ENCODE data around the gene OR4D2.
"Not testable (repeated sequence)": the region's sequence is repeated elsewhere in the genome, so short reads cannot be mapped to it uniquely, and the experiment has no call there.

OR4D2 gene

GRCh38 chr17:58166682-58167081 is at the start of gene OR4D2:
OR4D2 (plus strand) TSS chr17:58166982; CDS start chr17:58169656, 2,674 bp downstream.
- H3K9me3 ChIP-seq (ENCODE audit: control insufficient read depth, insufficient read depth, low read length) = no peaks in the 10 kb centered on the region
- no peak within 1 kb of the TSS for H3K9ac ChIP-seq (ENCODE audit: low read depth, low read length)
- no peaks in the 10 kb centered on the region for H3K4me1 ChIP-seq (ENCODE audit: control insufficient read depth, insufficient read depth, low read length)
- H3K27ac ChIP-seq (ENCODE audit: low read depth, low read length) = no peak within 1 kb of the TSS
- H3K36me3 ChIP-seq (ENCODE audit: control insufficient read depth, insufficient read depth, low read length) = no peaks in the 10 kb centered on the region
- no peak within 1 kb of the TSS for H3K4me3 ChIP-seq (ENCODE audit: low read depth, low read length)
- peaks cover 8% of the 10 kb centered on the region for H3K27me3 ChIP-seq (ENCODE audit: control insufficient read depth, insufficient read depth, low read length)

GRCh38 chr17:58117382-58117781 is 49.4 kb upstream of the OR4D2 start:
- H3K4me1 ChIP-seq (ENCODE audit: control insufficient read depth, insufficient read depth, low read length) = no peaks in the 10 kb centered on the region
- H3K4me3 ChIP-seq (ENCODE audit: low read depth, low read length) = no peak overlapping the region
- no peaks in the 10 kb centered on the region for H3K9me3 ChIP-seq (ENCODE audit: control insufficient read depth, insufficient read depth, low read length)
- peaks cover 2% of the 10 kb centered on the region; the same call in 1 of the 2 replicates for H3K27me3 ChIP-seq (ENCODE audit: control insufficient read depth, insufficient read depth, low read length)
- H3K36me3 ChIP-seq (ENCODE audit: control insufficient read depth, insufficient read depth, low read length) = no peaks in the 10 kb centered on the region
- no peak overlapping the region for H3K27ac ChIP-seq (ENCODE audit: low read depth, low read length)
- H3K9ac ChIP-seq (ENCODE audit: low read depth, low read length) = no peak overlapping the region

DNA sequence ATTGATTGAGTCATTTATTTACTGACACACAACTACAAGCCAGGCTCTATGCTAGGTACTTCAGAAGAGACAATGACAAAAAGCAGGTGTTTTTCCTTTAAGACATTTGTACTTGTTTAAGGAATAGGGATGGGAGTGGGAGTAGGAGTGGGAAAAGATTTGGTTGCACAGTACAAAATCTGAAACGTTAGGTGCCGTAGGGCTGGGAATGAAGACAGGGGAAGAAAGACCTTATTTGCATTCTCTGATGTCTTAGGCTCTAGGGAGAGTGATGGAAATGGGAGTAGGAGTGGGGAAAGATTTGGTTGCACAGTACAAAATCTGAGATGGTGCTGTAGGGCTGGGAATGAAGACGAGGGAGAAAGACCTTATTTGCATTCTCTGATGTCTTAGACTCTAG is 47.3 kb upstream of the OR4D2 start:
- no peaks in the 10 kb centered on the region for H3K4me1 ChIP-seq (ENCODE audit: control insufficient read depth, insufficient read depth, low read length)
- no peaks in the 10 kb centered on the region for H3K9me3 ChIP-seq (ENCODE audit: control insufficient read depth, insufficient read depth, low read length)
- H3K27me3 ChIP-seq (ENCODE audit: control insufficient read depth, insufficient read depth, low read length) = peaks cover 2% of the 10 kb centered on the region; the same call in 1 of the 2 replicates
- no peak overlapping the region for H3K4me3 ChIP-seq (ENCODE audit: low read depth, low read length)
- H3K27ac ChIP-seq (ENCODE audit: low read depth, low read length) = no peak overlapping the region
- H3K36me3 ChIP-seq (ENCODE audit: control insufficient read depth, insufficient read depth, low read length) = no peaks in the 10 kb centered on the region
- no peak overlapping the region for H3K9ac ChIP-seq (ENCODE audit: low read depth, low read length)

- no peak overlapping the region for H3K4me3 ChIP-seq (ENCODE audit: low read depth, low read length)
- no peaks in the 10 kb centered on the region for H3K36me3 ChIP-seq (ENCODE audit: control insufficient read depth, insufficient read depth, low read length)
- no peak overlapping the region for H3K9ac ChIP-seq (ENCODE audit: low read depth, low read length)
- H3K4me1 ChIP-seq (ENCODE audit: control insufficient read depth, insufficient read depth, low read length) = no peaks in the 10 kb centered on the region
- peaks cover 2% of the 10 kb centered on the region; the same call in 1 of the 2 replicates for H3K27me3 ChIP-seq (ENCODE audit: control insufficient read depth, insufficient read depth, low read length)
- H3K27ac ChIP-seq (ENCODE audit: low read depth, low read length) = no peak overlapping the region
- no peaks in the 10 kb centered on the region for H3K9me3 ChIP-seq (ENCODE audit: control insufficient read depth, insufficient read depth, low read length)
These were observed 46.5 kb upstream of the OR4D2 start for GRCh38 chr17:58120195-58120822.

DNA sequence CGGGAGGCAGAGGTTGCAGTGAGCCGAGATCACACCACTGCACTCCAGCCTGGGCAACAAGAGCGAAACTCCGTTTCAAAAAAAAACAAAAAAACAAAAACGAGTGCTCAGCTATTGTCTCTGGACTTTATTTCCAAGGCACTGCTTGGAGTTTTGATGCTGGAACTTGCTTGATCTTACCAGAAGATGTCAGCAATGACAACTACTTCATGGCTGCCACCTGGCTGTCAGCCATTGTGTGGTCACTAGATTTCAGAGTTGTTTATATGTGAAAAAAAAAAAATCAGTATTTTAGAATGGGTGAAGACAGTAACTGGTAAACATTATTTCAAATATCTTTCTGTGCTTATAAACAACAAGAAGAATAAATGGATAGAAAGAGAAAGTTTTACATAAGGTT is 44.9 kb upstream of the OR4D2 start:
- Histone ChIP-seq H3K4me1 (ENCODE audit: control insufficient read depth, insufficient read depth, low read length) (no peaks in the 10 kb centered on the region), H3K27ac (ENCODE audit: low read depth, low read length) (no peak overlapping the region), H3K36me3 (ENCODE audit: control insufficient read depth, insufficient read depth, low read length) (no peaks in the 10 kb centered on the region), H3K4me3 (ENCODE audit: low read depth, low read length) (no peak overlapping the region), H3K9ac (ENCODE audit: low read depth, low read length) (no peak overlapping the region), H3K27me3 (ENCODE audit: control insufficient read depth, insufficient read depth, low read length) (peaks cover 2% of the 10 kb centered on the region; the same call in 1 of the 2 replicates), H3K9me3 (ENCODE audit: control insufficient read depth, insufficient read depth, low read length) (no peaks in the 10 kb centered on the region)

DNA sequence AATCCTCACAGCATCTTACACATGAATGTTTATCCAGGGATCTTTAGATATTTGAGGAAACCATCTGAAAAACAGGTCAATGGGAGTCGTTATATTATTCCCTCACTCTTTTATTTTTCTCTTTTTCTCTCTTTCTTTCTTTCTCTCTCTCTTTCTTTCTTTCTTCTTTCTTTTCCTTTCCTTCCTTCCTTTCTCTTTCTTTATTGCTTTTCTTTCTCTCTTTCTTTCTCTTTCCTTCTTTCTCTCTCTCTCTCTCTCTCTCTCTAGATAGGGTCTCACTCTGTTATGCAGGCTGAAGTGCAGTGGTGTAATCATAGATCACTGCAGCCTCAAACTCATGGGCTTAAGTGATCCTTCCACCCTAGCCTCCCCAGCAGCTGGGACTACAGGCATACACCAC is 38.9 kb upstream of the OR4D2 start:
- Histone ChIP-seq H3K27me3 (ENCODE audit: control insufficient read depth, insufficient read depth, low read length) (0 out of 2 replicates have a peak, but pooled peaks cover 7% of the 10 kb centered on the region), H3K9ac (ENCODE audit: low read depth, low read length) (no peak overlapping the region), H3K9me3 (ENCODE audit: control insufficient read depth, insufficient read depth, low read length) (no peaks in the 10 kb centered on the region), H3K36me3 (ENCODE audit: control insufficient read depth, insufficient read depth, low read length) (no peaks in the 10 kb centered on the region), H3K4me1 (ENCODE audit: control insufficient read depth, insufficient read depth, low read length) (no peaks in the 10 kb centered on the region), H3K4me3 (ENCODE audit: low read depth, low read length) (no peak overlapping the region), H3K27ac (ENCODE audit: low read depth, low read length) (no peak overlapping the region)

GRCh38 chr17:58132697-58133096 is 34.1 kb upstream of the OR4D2 start:
- not testable (repeated sequence) for H3K4me1 ChIP-seq (ENCODE audit: control insufficient read depth, insufficient read depth, low read length); H3K9ac ChIP-seq (ENCODE audit: low read depth, low read length); H3K36me3 ChIP-seq (ENCODE audit: control insufficient read depth, insufficient read depth, low read length); H3K4me3 ChIP-seq (ENCODE audit: low read depth, low read length); H3K27ac ChIP-seq (ENCODE audit: low read depth, low read length); H3K9me3 ChIP-seq (ENCODE audit: control insufficient read depth, insufficient read depth, low read length)
- peaks cover 15% of the 10 kb centered on the region for H3K27me3 ChIP-seq (ENCODE audit: control insufficient read depth, insufficient read depth, low read length)

GRCh38 chr17:58136669-58137279 is 30.0 kb upstream of the OR4D2 start:
- Histone ChIP-seq H3K27ac (ENCODE audit: low read depth, low read length) (no peak overlapping the region), H3K27me3 (ENCODE audit: control insufficient read depth, insufficient read depth, low read length) (peaks cover 8% of the 10 kb centered on the region), H3K4me3 (ENCODE audit: low read depth, low read length) (no peak overlapping the region), H3K9me3 (ENCODE audit: control insufficient read depth, insufficient read depth, low read length) (no peaks in the 10 kb centered on the region), H3K4me1 (ENCODE audit: control insufficient read depth, insufficient read depth, low read length) (no peaks in the 10 kb centered on the region), H3K9ac (ENCODE audit: low read depth, low read length) (no peak overlapping the region), H3K36me3 (ENCODE audit: control insufficient read depth, insufficient read depth, low read length) (no peaks in the 10 kb centered on the region)

DNA sequence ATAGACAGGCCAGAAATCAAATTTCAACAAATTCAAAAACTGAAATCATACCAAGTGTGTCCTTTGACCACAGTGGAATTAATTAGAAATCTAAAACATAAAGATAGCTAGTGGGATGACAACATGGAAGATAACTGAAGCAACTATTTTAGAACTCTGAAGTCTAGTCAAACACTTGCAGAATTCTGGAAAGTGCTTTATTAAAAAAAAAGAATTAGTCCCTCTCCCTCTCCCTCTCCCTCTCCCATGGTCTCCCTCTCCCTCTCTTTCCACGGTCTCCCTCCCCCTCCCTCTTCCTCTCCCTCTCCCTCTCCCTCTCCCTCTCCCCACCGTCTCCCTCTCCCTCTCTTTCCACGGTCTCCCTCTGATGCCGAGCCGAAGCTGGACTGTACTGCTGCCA is 25.3 kb upstream of the OR4D2 start:
- no peaks in the 10 kb centered on the region for H3K9me3 ChIP-seq (ENCODE audit: control insufficient read depth, insufficient read depth, low read length)
- no peak overlapping the region for H3K9ac ChIP-seq (ENCODE audit: low read depth, low read length)
- H3K4me1 ChIP-seq (ENCODE audit: control insufficient read depth, insufficient read depth, low read length) = no peaks in the 10 kb centered on the region
- no peak overlapping the region for H3K27ac ChIP-seq (ENCODE audit: low read depth, low read length)
- H3K27me3 ChIP-seq (ENCODE audit: control insufficient read depth, insufficient read depth, low read length) = no peaks in the 10 kb centered on the region
- no peak overlapping the region for H3K4me3 ChIP-seq (ENCODE audit: low read depth, low read length)
- H3K36me3 ChIP-seq (ENCODE audit: control insufficient read depth, insufficient read depth, low read length) = no peaks in the 10 kb centered on the region

DNA sequence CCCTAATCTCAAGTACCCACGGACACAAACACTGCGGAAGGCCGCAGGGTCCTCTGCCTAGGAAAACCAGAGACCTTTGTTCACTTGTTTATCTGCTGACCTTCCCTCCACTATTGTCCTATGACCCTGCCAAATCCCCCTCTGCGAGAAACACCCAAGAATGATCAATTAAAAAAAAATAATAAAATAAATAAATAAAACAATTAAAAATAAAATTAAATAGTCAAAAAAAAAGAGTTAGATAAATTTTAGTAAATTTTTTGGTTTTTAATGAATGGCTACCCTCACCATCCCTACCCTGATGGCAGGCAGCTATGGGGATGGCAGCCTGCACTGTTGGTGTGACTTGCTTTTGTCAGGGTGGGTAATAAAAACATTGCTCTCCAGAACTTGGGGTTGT is 23.4 kb upstream of the OR4D2 start:
- H3K27me3 ChIP-seq (ENCODE audit: control insufficient read depth, insufficient read depth, low read length); H3K9ac ChIP-seq (ENCODE audit: low read depth, low read length); H3K36me3 ChIP-seq (ENCODE audit: control insufficient read depth, insufficient read depth, low read length); H3K4me1 ChIP-seq (ENCODE audit: control insufficient read depth, insufficient read depth, low read length); H3K9me3 ChIP-seq (ENCODE audit: control insufficient read depth, insufficient read depth, low read length); H3K27ac ChIP-seq (ENCODE audit: low read depth, low read length); H3K4me3 ChIP-seq (ENCODE audit: low read depth, low read length): not testable (repeated sequence)

GRCh38 chr17:58144801-58145200 is 22.0 kb upstream of the OR4D2 start:
- Histone ChIP-seq H3K9ac (ENCODE audit: low read depth, low read length) (no peak overlapping the region), H3K4me1 (ENCODE audit: control insufficient read depth, insufficient read depth, low read length) (no peaks in the 10 kb centered on the region), H3K36me3 (ENCODE audit: control insufficient read depth, insufficient read depth, low read length) (no peaks in the 10 kb centered on the region), H3K9me3 (ENCODE audit: control insufficient read depth, insufficient read depth, low read length) (no peaks in the 10 kb centered on the region), H3K4me3 (ENCODE audit: low read depth, low read length) (no peak overlapping the region), H3K27me3 (ENCODE audit: control insufficient read depth, insufficient read depth, low read length) (0 out of 2 replicates have a peak, but pooled peaks cover 4% of the 10 kb centered on the region), H3K27ac (ENCODE audit: low read depth, low read length) (no peak overlapping the region)

Measured in HUES48 (cell line).